Measurements from ENCODE around the gene COG7. TPM values are rescaled to one million over a fixed set of nuclear protein-coding genes. Genes with fewer than 3 reads are reported as not detected.

Gene COG7
- polyA plus RNA-seq, 1 experiment = 19.6 TPM

DNA sequence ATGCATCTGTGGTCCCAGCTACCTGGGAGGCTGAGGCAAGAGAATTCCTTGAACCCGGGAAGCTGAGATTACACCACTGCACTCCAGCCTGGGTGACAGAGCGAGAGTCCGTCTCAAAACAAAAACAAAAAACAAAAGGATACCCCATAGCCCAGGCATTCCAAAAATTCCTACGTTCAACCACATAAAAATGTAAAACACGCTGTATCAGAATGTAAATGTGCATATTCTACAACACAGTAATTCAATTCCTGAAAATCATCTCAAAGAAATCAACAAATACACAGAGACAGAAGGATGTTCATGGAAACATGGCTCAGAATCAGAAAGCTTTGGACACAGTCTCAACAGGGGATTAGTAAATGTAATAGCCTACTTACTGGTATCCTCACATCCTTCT is 33.0 kb downstream of the COG7 start:
- no peak for TF ChIP-seq CTCF (IDR thresholded peaks at IDR 0.05; ENCODE audit: low read depth, low read length)
- Histone ChIP-seq H3K27ac (ENCODE audit: low read depth, low read length) (peak overlapping the region; percentile 75), H3K9me3 (ENCODE audit: control insufficient read depth, insufficient read depth, low read length) (no peaks in the 10 kb centered on the region), H3K4me3 (ENCODE audit: low read depth, low read length) (no peak overlapping the region), H3K27me3 (ENCODE audit: control insufficient read depth, insufficient read depth, low read length) (no peaks in the 10 kb centered on the region)
- CTCF ChIA-PET = interaction anchor here (0.6 to 2.5 kb wide), 3 partner anchors 14 to 29 kb away, joined by 3 to 16 read pairs (median 14); no protein-coding TSS in a partner anchor
- DNase-seq (ENCODE audit: low read depth, low spot score) = no peak
- POLR2A ChIA-PET = interaction anchor here (0.6 kb wide), 1 partner anchor 26 kb away, joined by 9 read pairs; no protein-coding TSS in a partner anchor

DNA sequence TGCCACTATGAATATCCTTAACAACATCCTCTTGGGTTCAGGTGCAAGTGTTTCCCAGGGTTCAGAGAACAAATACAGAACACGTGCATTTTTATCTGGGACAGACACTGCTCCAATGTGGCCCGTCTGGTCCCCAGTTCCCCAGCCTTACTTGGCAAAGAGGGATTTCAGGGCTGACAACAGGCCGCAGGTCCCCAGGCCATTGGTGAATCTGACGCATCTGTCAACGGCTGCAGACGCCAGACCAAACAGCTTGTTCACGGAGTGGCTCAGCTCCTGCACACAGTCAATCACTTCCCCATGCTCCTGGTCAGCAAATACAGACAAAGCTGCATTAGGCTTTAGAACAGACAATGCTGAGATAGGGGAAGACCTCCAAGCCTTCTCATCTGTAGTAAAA is 36.2 kb downstream of the COG7 start:
- TF ChIP-seq CTCF (IDR thresholded peaks at IDR 0.05; ENCODE audit: low read depth, low read length) = no peak
- Histone ChIP-seq H3K4me3 (ENCODE audit: low read depth, low read length) (no peak overlapping the region), H3K27ac (ENCODE audit: low read depth, low read length) (no peak overlapping the region), H3K27me3 (ENCODE audit: control insufficient read depth, insufficient read depth, low read length) (no peaks in the 10 kb centered on the region), H3K9me3 (ENCODE audit: control insufficient read depth, insufficient read depth, low read length) (no peaks in the 10 kb centered on the region)
- DNase-seq (ENCODE audit: low read depth, low spot score) = no peak
- CTCF ChIA-PET = interaction anchor here (6.1 kb wide), 1 partner anchor 18 kb away, joined by 39 read pairs; no protein-coding TSS in a partner anchor
- POLR2A ChIA-PET = no interaction called here

GRCh38 chr16:23414731-23415130 is 38.3 kb downstream of the COG7 start:
- no peaks in the 10 kb centered on the region for H3K9me3 ChIP-seq (ENCODE audit: control insufficient read depth, insufficient read depth, low read length)
- no peak for TF ChIP-seq CTCF (IDR thresholded peaks at IDR 0.05; ENCODE audit: low read depth, low read length)
- CTCF ChIA-PET = interaction anchor here (0.8 to 6.1 kb wide), 2 partner anchors 10 to 20 kb away, joined by 3 to 39 read pairs; no protein-coding TSS in a partner anchor
- H3K27ac ChIP-seq (ENCODE audit: low read depth, low read length) = no peak overlapping the region
- POLR2A ChIA-PET = interaction anchor here (1.1 kb wide), 1 partner anchor 9 kb away, joined by 3 read pairs; no protein-coding TSS in a partner anchor
- no peaks in the 10 kb centered on the region for H3K27me3 ChIP-seq (ENCODE audit: control insufficient read depth, insufficient read depth, low read length)
- no peak overlapping the region for H3K4me3 ChIP-seq (ENCODE audit: low read depth, low read length)
- no peak for DNase-seq (ENCODE audit: low read depth, low spot score)

DNA sequence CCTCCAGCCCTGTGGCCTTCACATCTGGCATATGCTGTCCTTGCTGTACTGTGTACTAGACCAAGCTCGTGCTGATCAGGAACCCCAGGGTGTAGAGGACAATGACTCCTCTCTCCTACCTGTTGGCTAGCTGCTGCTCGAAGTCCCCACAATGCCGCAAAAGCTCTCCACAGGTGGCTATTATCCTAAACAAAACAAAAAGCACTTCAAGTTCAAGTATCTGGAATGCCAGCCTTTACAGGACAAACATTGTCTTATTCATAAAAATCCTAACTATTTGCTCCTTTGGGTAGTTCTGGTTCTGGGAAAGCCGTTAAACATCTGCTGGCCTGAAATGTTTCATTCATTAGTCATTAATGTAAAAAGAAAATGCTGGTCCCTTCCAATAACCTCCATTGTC is 42.8 kb downstream of the COG7 start:
- no peak overlapping the region for H3K4me3 ChIP-seq (ENCODE audit: low read depth, low read length)
- H3K9me3 ChIP-seq (ENCODE audit: control insufficient read depth, insufficient read depth, low read length) = no peaks in the 10 kb centered on the region
- no peak for TF ChIP-seq CTCF (IDR thresholded peaks at IDR 0.05; ENCODE audit: low read depth, low read length)
- no peaks in the 10 kb centered on the region for H3K27me3 ChIP-seq (ENCODE audit: control insufficient read depth, insufficient read depth, low read length)
- H3K27ac ChIP-seq (ENCODE audit: low read depth, low read length) = no peak overlapping the region
- DNase-seq (ENCODE audit: low read depth, low spot score) = no peak
- CTCF ChIA-PET = interaction anchor here (0.5 to 4.6 kb wide), 2 partner anchors 24 to 252 kb away, joined by 3 to 24 read pairs; no protein-coding TSS in a partner anchor
- POLR2A ChIA-PET = interaction anchor here (1.3 kb wide), 1 partner anchor 13 kb away, joined by 4 read pairs; no protein-coding TSS in a partner anchor

- H3K9me3 ChIP-seq (ENCODE audit: control insufficient read depth, insufficient read depth, low read length) = no peaks in the 10 kb centered on the region
- H3K4me3 ChIP-seq (ENCODE audit: low read depth, low read length) = no peak overlapping the region
- ChIA-PET CTCF (interaction anchor here (4.6 kb wide), 1 partner anchor 25 kb away, joined by 24 read pairs; no protein-coding TSS in a partner anchor), POLR2A (interaction anchor here (1.3 kb wide), 1 partner anchor 14 kb away, joined by 4 read pairs; no protein-coding TSS in a partner anchor)
- no peak for DNase-seq (ENCODE audit: low read depth, low spot score)
- no peak overlapping the region for H3K27ac ChIP-seq (ENCODE audit: low read depth, low read length)
- no peak for TF ChIP-seq CTCF (IDR thresholded peaks at IDR 0.05; ENCODE audit: low read depth, low read length)
- no peaks in the 10 kb centered on the region for H3K27me3 ChIP-seq (ENCODE audit: control insufficient read depth, insufficient read depth, low read length)
Measured at GRCh38 chr16:23409522-23409921, 43.5 kb downstream of the COG7 start.
